OCI-LY7 (cell line): Measurements from ENCODE around the gene IGSF21.

Experiments
- EZH2phosphoT487 ChIP-seq: fragments of 200-600 bp; sonication (generic); IDR thresholded peaks from 2 replicates; pipeline ENCODE4 v1.6.1; 2018; ENCODE audit warnings: low read depth, borderline replicate concordance, mild to moderate bottlenecking, mixed run types, antibody characterized with exemption, low read length, moderate library complexity, mixed read lengths
- TF ChIP-seq, protein P1 (sequence below): fragments of 200-600 bp; sonication (generic); conservative IDR thresholded peaks from 2 replicates; pipeline ENCODE4 v1.5.1; 2014; ENCODE audit warnings: mild to moderate bottlenecking, antibody characterized with exemption, low read length, moderate library complexity, mixed read lengths

DNA sequence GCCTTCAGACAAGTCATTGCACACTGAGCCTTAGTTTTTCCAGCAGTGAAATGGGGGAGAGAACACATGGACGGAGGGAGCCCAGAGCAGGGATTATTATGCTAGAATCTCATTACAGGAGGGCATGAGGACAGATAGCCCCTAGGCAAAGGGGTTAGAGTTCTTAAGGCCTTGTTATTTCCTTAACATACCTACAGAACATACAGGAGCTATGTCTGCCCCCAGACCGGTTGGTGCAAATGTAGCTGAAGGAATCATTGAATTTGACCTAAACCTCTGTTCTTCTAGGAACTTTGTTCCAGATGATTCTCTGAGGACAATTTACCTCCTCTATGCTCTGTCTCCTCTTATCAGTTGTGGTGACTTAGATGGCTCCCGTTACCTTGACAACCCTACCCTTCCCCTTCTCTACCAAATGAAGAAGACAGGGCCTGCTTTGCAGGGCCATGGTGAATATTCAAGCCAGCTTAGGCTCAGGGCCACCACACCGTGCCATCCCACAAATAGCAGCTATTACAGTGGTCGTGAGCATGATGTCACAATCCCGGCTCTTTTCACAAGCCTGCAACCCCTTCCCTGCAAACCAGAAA, 156.9 kb downstream of the IGSF21 start:
- TF ChIP-seq, protein P1, sequence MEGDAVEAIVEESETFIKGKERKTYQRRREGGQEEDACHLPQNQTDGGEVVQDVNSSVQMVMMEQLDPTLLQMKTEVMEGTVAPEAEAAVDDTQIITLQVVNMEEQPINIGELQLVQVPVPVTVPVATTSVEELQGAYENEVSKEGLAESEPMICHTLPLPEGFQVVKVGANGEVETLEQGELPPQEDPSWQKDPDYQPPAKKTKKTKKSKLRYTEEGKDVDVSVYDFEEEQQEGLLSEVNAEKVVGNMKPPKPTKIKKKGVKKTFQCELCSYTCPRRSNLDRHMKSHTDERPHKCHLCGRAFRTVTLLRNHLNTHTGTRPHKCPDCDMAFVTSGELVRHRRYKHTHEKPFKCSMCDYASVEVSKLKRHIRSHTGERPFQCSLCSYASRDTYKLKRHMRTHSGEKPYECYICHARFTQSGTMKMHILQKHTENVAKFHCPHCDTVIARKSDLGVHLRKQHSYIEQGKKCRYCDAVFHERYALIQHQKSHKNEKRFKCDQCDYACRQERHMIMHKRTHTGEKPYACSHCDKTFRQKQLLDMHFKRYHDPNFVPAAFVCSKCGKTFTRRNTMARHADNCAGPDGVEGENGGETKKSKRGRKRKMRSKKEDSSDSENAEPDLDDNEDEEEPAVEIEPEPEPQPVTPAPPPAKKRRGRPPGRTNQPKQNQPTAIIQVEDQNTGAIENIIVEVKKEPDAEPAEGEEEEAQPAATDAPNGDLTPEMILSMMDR, result no peak
- TF ChIP-seq EZH2phosphoT487, result no peak
